GM12878 (cell line): Measurements from ENCODE around the gene BRD9. TPM values are rescaled to one million over a fixed set of nuclear protein-coding genes. Genes with fewer than 3 reads are reported as not detected.

Source experiments
- ATAC-seq: fragments of 200-7000 bp; cut with Tn5 transposase; 3 replicates; pipeline ENCODE4 v1.9.1; 2020; ENCODE audit warnings: mild to moderate bottlenecking, moderate library complexity
- BruUV-seq: library from RNA; stranded (reverse); fragments of 400-500 nt; replicated peaks from 2 replicates; lab custom pipeline; 2021; lab: Mats Ljungman, UMichigan
- CTCF ChIA-PET: fragments of 300-600 bp; sonication (Branson Sonifier 250); formaldehyde crosslinking; extraction: SDS; loops from one replicate; lab custom pipeline; 2021; ENCODE audit warnings: inconsistent platforms; lab: Yijun Ruan, JAX
- POLR2A ChIA-PET: fragments of 350-600 bp; formaldehyde crosslinking; extraction: SDS; loops from one replicate; lab custom pipeline; 2021; ENCODE audit warnings: inconsistent platforms; lab: Charles Lee
- RAD21 ChIA-PET: fragments of 300-600 bp; sonication (Branson Sonifier 250); formaldehyde crosslinking; loops from one replicate; lab custom pipeline; 2023; ENCODE audit warnings: antibody characterized with exemption; ENCODE audit not compliant: unreplicated experiment; lab: Charles Lee
- SMC1A ChIA-PET: fragments of 300-600 bp; sonication (Branson Sonifier 250); formaldehyde crosslinking; loops from one replicate; lab custom pipeline; 2023; ENCODE audit not compliant: unreplicated experiment, uncharacterized antibody; lab: Charles Lee
- DNase-seq: peaks from one replicate; pipeline ENCODE4 v3.0.0-alpha.2; 2011; ENCODE audit warnings: low read depth, low spot score
- FAIRE-seq: peaks from 3 replicates; lab custom pipeline; 2011; peaks lifted over from hg19 to GRCh38; lab: Jason Lieb, UNC
- H2AFZ ChIP-seq: 2 replicates; pipeline ENCODE4 v1.6.0; 2011; ENCODE audit warnings: low read depth, low read length, control low read depth; ENCODE audit not compliant: control insufficient read depth
- H3K27ac ChIP-seq: 2 replicates; pipeline ENCODE4 v1.5.1; 2011; ENCODE audit warnings: control low read depth; ENCODE audit not compliant: control insufficient read depth, insufficient read depth
- H3K27me3 ChIP-seq, 2 experiments: replicated peaks in 1 of 2; 2 replicates each; pipeline versions ENCODE4 v1.6.0 to v1.6.1; 2011; ENCODE audit warnings: low read length in 1 of 2; ENCODE audit not compliant: control insufficient read depth in 2 of 2, insufficient read depth in 2 of 2
- H3K36me3 ChIP-seq, 2 experiments: 2 replicates each; pipeline ENCODE4 v1.5.1; 2011; ENCODE audit warnings: low read length in 1 of 2; ENCODE audit not compliant: control insufficient read depth in 2 of 2, insufficient read depth in 2 of 2
- H3K4me1 ChIP-seq: 2 replicates; pipeline ENCODE4 v1.6.1; 2011; ENCODE audit warnings: mild to moderate bottlenecking, low read length, moderate library complexity, mixed read lengths; ENCODE audit not compliant: control insufficient read depth, insufficient read depth
- H3K4me2 ChIP-seq: 2 replicates; pipeline ENCODE4 v1.6.0; 2011; ENCODE audit warnings: control low read depth; ENCODE audit not compliant: control insufficient read depth, insufficient read depth
- H3K4me3 ChIP-seq: fragments of 200-600 bp; sonication (generic); 2 replicates; pipeline ENCODE4 v1.5.1; 2016
- H3K79me2 ChIP-seq: 2 replicates; pipeline ENCODE4 v1.6.0; 2011; ENCODE audit warnings: low read length; ENCODE audit not compliant: control insufficient read depth, insufficient read depth
- H3K9ac ChIP-seq: 2 replicates; pipeline ENCODE4 v1.8.0; 2011; ENCODE audit warnings: low read length, control low read depth, mixed read lengths; ENCODE audit not compliant: control insufficient read depth, insufficient read depth
- H3K9me3 ChIP-seq: replicated peaks from 3 replicates; pipeline ENCODE4 v1.5.1; 2011; ENCODE audit warnings: mild to moderate bottlenecking, low read length; ENCODE audit not compliant: control insufficient read depth, insufficient read depth
- H4K20me1 ChIP-seq: 2 replicates; pipeline ENCODE4 v1.6.0; 2011; ENCODE audit not compliant: control insufficient read depth, insufficient read depth
- ASH2L ChIP-seq: fragments of 300-600, 200-600 bp; sonication (generic); IDR thresholded peaks from 2 replicates; pipeline ENCODE4 v1.6.1; 2017; ENCODE audit warnings: low read depth, mild to moderate bottlenecking, borderline replicate concordance
- CBX3 ChIP-seq: fragments of 200-600 bp; sonication (generic); IDR thresholded peaks from 2 replicates; pipeline ENCODE4 v1.6.1; 2016; ENCODE audit warnings: low read depth, borderline replicate concordance
- CEBPB ChIP-seq, 2 experiments: fragments of 150-350 bp in 1 of 2; IDR thresholded peaks; 2 replicates each; pipeline ENCODE4 v1.6.1; 2012 to 2014; ENCODE audit warnings: low read depth in 2 of 2, low read length in 2 of 2, borderline replicate concordance in 1 of 2, inconsistent platforms in 1 of 2
- EED ChIP-seq: sonication (generic); IDR thresholded peaks from 2 replicates; pipeline ENCODE4 v1.6.1; 2016; ENCODE audit warnings: antibody characterized with exemption, low read depth
- FOS ChIP-seq: IDR thresholded peaks from 3 replicates; pipeline ENCODE4 v1.6.1; 2011; ENCODE audit warnings: borderline replicate concordance; ENCODE audit not compliant: insufficient read length; ENCODE audit errors: extremely low read depth
- HDAC6 ChIP-seq: fragments of 200-600 bp; sonication (generic); IDR thresholded peaks from one replicate; pipeline ENCODE4 v1.8.0; 2017; ENCODE audit warnings: antibody characterized with exemption; ENCODE audit not compliant: unreplicated experiment
- MXI1 ChIP-seq: fragments of 150-350 bp; IDR thresholded peaks from 2 replicates; pipeline ENCODE4 v1.6.1; 2011; ENCODE audit warnings: low read depth, mild to moderate bottlenecking, inconsistent platforms, low read length, improper control_type of control experiment
- POLR2AphosphoS2 ChIP-seq: IDR thresholded peaks from 2 replicates; pipeline ENCODE4 v1.6.1; 2011; ENCODE audit warnings: low read depth, mild to moderate bottlenecking, low read length, improper control_type of control experiment, moderate library complexity
- POLR2AphosphoS5 ChIP-seq: IDR thresholded peaks from 2 replicates; pipeline ENCODE4 v1.6.1; 2011; ENCODE audit warnings: mild to moderate bottlenecking, low read length, inconsistent platforms
- SMAD1 ChIP-seq: fragments of 450-650 bp; IDR thresholded peaks from 2 replicates; pipeline ENCODE4 v1.6.1; 2018; ENCODE audit warnings: mild to moderate bottlenecking, low read depth; ENCODE audit not compliant: partially characterized antibody
- TCF12 ChIP-seq: IDR thresholded peaks from 2 replicates; pipeline ENCODE4 v1.6.1; 2011; ENCODE audit warnings: low read depth, mild to moderate bottlenecking, low read length
- YY1 ChIP-seq: IDR thresholded peaks from 2 replicates; pipeline ENCODE4 v1.6.1; 2011; ENCODE audit warnings: low read depth, mild to moderate bottlenecking, low read length
- ZNF207 ChIP-seq: fragments of 450-650 bp; IDR thresholded peaks from 2 replicates; pipeline ENCODE4 v1.6.1; 2014; ENCODE audit warnings: antibody characterized with exemption, mild to moderate bottlenecking, borderline replicate concordance
- WGBS: methylation state at CpG from one replicate; pipeline ENCODE4 v1.1.6; 2016; ENCODE audit warnings: low lambda C conversion rate; ENCODE audit not compliant: insufficient replicate concordance, insufficient coverage; ENCODE audit errors: missing lambda C conversion rate; 5-methylcytosine and 5-hydroxymethylcytosine counted together
- in situ Hi-C: fragments of 300-500 bp; cut with MboI; formaldehyde crosslinking; loops from 9 replicates; pipeline ENCODE4 v1.14.3; 2018; ENCODE audit warnings: mixed read lengths
- intact Hi-C: fragments of 100-400 bp; cut with micrococcal nuclease; formaldehyde crosslinking; loops from one replicate; pipeline ENCODE4 v1.14.2; 2022; ENCODE audit not compliant: unreplicated experiment
- polyA plus RNA-seq, 11 experiments: library from polyadenylated mRNA; depleted of rRNA in 4 of 11; unstranded in 6 of 11; stranded (reverse) in 5 of 11; fragments of >200 nt; fragmentation: Nextera tagmentation in 4 of 11; fragmentation: Illumina TruSeq in 1 of 11; extraction: Ambion mirVana in 4 of 11; extraction: Trizol in 1 of 11; gene quantifications; 1 replicate in 1 of 11; 2 replicates in 10 of 11; pipeline versions ENCODE4 v1.2.1 to v1.2.3, GENCODE V29; 2011 to 2016; ENCODE audit warnings: inconsistent platforms in 2 of 11, missing spikeins in 2 of 11, low read depth in 1 of 11
- total RNA-seq, 4 experiments: library from RNA; depleted of rRNA in 3 of 4; stranded (reverse); fragments of >200 nt in 3 of 4; fragmentation: Illumina TruSeq in 1 of 4; extraction: Trizol in 1 of 4; gene quantifications; 2 replicates each; pipeline versions ENCODE4 v1.2.1 to v1.2.3, GENCODE V29; 2013 to 2021
- TF ChIP-seq, protein P1 (sequence below): fragments of 450-650 bp; formaldehyde crosslinking; IDR thresholded peaks from 2 replicates; pipeline ENCODE4 v1.5.0; 2022; ENCODE audit warnings: mild to moderate bottlenecking, missing genetic modification characterization
- TF ChIP-seq, protein P2 (sequence below): IDR thresholded peaks from 2 replicates; pipeline ENCODE4 v1.6.1; 2012; ENCODE audit warnings: low read depth, low read length, improper control_type of control experiment
- TF ChIP-seq, protein P3 (sequence below): fragments of 450-650 bp; IDR thresholded peaks from 2 replicates; pipeline ENCODE4 v1.6.1; 2017; ENCODE audit warnings: mild to moderate bottlenecking, moderate library complexity

BRD9 gene
- total and polyA plus RNA-seq, 10 of the 15 experiments (the other 5 are each of a cell fraction or from before 2014, with no cell fraction given) = 2.0 to 48.6 (median 32.4) TPM

DNA sequence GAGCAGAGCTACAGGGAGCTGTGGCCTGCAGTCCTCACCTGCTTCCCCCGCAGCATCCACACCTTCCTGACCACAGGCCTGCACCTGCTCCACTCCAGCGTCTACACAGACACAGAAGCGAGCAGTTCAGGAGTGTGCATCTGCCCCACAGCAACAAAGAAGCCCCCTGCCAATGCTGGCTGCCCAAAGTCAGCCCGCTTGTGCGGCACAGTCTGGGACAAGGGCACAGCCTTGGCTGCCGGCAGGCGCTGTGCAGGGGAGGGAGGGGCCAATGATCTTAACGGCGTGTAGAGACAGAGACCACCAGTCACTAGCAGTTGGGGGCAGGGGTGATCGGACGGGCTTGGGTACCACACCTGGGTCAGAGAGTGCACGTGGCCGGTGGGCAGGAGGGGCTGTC is 6.6 kb downstream of the BRD9 start:
- ChIA-PET CTCF (no interaction called here), RAD21 (no interaction called here), SMC1A (no interaction called here), POLR2A (no interaction called here)
- Histone ChIP-seq H3K4me1 (peaks cover 1% of the 10 kb centered on the region; the same call in 1 of the 2 replicates), H3K4me2 (no peak overlapping the region), H3K27ac (no peak overlapping the region), H3K36me3 (peaks cover 54 to 60% of the 10 kb centered on the region in 2 experiments), H2AFZ (no peak overlapping the region), H4K20me1 (peaks cover 5% of the 10 kb centered on the region; the same call in 1 of the 2 replicates), H3K9ac (no peak overlapping the region), H3K4me3 (no peak overlapping the region), H3K79me2 (peaks cover 14% of the 10 kb centered on the region), H3K27me3 (no peaks in the 10 kb centered on the region), H3K9me3 (no peaks in the 10 kb centered on the region; the same call in 2 of the 3 replicates)
- intact Hi-C loops (no loop called here), in situ Hi-C loops (loop anchor here (5.0 kb wide), 1 partner anchor 574 kb away; no protein-coding TSS in a partner anchor)
- no peak for FAIRE-seq
- WGBS = 92% methylated on average over 13 of the region's 13 CpGs
- DNase-seq = no peak
- ATAC-seq = no peak
- no TSS peak for BruUV-seq
- no peak for TF ChIP-seq CBX3
- TF ChIP-seq HDAC6 = no peak
- no peak for TF ChIP-seq TCF12
- TF ChIP-seq, protein P1, sequence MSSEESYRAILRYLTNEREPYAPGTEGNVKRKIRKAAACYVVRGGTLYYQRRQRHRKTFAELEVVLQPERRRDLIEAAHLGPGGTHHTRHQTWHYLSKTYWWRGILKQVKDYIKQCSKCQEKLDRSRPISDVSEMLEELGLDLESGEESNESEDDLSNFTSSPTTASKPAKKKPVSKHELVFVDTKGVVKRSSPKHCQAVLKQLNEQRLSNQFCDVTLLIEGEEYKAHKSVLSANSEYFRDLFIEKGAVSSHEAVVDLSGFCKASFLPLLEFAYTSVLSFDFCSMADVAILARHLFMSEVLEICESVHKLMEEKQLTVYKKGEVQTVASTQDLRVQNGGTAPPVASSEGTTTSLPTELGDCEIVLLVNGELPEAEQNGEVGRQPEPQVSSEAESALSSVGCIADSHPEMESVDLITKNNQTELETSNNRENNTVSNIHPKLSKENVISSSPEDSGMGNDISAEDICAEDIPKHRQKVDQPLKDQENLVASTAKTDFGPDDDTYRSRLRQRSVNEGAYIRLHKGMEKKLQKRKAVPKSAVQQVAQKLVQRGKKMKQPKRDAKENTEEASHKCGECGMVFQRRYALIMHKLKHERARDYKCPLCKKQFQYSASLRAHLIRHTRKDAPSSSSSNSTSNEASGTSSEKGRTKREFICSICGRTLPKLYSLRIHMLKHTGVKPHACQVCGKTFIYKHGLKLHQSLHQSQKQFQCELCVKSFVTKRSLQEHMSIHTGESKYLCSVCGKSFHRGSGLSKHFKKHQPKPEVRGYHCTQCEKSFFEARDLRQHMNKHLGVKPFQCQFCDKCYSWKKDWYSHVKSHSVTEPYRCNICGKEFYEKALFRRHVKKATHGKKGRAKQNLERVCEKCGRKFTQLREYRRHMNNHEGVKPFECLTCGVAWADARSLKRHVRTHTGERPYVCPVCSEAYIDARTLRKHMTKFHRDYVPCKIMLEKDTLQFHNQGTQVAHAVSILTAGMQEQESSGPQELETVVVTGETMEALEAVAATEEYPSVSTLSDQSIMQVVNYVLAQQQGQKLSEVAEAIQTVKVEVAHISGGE (CRISPR knock-in tag) = no peak
- no peak for TF ChIP-seq ASH2L
- TF ChIP-seq YY1 = no peak
- no peak for TF ChIP-seq FOS
- TF ChIP-seq, protein P2, sequence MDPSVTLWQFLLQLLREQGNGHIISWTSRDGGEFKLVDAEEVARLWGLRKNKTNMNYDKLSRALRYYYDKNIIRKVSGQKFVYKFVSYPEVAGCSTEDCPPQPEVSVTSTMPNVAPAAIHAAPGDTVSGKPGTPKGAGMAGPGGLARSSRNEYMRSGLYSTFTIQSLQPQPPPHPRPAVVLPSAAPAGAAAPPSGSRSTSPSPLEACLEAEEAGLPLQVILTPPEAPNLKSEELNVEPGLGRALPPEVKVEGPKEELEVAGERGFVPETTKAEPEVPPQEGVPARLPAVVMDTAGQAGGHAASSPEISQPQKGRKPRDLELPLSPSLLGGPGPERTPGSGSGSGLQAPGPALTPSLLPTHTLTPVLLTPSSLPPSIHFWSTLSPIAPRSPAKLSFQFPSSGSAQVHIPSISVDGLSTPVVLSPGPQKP = no peak
- TF ChIP-seq POLR2AphosphoS2 = no peak
- no peak for TF ChIP-seq ZNF207
- TF ChIP-seq CEBPB (IDR thresholded peaks at IDR 0.05; ENCODE audit: borderline replicate concordance in 1 of 2, low read depth in 2 of 2, low read length in 2 of 2) = no peak
- TF ChIP-seq SMAD1 = no peak
- TF ChIP-seq, protein P3, sequence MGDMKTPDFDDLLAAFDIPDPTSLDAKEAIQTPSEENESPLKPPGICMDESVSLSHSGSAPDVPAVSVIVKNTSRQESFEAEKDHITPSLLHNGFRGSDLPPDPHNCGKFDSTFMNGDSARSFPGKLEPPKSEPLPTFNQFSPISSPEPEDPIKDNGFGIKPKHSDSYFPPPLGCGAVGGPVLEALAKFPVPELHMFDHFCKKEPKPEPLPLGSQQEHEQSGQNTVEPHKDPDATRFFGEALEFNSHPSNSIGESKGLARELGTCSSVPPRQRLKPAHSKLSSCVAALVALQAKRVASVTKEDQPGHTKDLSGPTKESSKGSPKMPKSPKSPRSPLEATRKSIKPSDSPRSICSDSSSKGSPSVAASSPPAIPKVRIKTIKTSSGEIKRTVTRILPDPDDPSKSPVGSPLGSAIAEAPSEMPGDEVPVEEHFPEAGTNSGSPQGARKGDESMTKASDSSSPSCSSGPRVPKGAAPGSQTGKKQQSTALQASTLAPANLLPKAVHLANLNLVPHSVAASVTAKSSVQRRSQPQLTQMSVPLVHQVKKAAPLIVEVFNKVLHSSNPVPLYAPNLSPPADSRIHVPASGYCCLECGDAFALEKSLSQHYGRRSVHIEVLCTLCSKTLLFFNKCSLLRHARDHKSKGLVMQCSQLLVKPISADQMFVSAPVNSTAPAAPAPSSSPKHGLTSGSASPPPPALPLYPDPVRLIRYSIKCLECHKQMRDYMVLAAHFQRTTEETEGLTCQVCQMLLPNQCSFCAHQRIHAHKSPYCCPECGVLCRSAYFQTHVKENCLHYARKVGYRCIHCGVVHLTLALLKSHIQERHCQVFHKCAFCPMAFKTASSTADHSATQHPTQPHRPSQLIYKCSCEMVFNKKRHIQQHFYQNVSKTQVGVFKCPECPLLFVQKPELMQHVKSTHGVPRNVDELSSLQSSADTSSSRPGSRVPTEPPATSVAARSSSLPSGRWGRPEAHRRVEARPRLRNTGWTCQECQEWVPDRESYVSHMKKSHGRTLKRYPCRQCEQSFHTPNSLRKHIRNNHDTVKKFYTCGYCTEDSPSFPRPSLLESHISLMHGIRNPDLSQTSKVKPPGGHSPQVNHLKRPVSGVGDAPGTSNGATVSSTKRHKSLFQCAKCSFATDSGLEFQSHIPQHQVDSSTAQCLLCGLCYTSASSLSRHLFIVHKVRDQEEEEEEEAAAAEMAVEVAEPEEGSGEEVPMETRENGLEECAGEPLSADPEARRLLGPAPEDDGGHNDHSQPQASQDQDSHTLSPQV = no peak
- no peak for TF ChIP-seq MXI1
- no peak for TF ChIP-seq EED
- TF ChIP-seq POLR2AphosphoS5 = no peak
